NCI-H1417 (cell line): ENCODE measurements around the gene GIMAP4.
"Not testable (repeated sequence)": the region's sequence is repeated elsewhere in the genome, so short reads cannot be mapped to it uniquely, and the experiment has no call there.

Experiments used
- DNase-seq, 3 experiments: peaks; one replicate each; lab custom pipeline; 2025; lab: John Stamatoyannopoulos, UW

GIMAP4 gene

DNA sequence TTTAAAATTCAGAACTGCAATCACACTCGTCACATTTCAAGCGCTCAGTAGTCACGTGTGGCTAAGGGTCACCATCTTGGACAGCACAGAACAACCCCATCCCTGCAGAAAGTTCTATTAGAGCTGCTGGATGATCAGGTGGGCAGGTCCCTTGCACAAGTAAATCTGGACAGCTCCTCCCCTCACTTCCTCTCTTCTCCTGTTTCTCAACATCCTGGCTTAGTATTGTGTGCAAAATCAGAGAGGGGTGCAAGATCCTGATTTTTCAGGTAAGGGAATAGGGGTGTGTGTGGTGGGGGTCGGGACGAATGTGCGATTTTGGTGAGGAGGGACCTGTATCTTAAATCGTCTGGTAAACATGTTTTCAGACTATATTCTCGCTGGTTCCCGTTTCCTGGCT is at the start of gene GIMAP4:
GIMAP4 (plus strand) TSS at position 222 of the 400 bp plus-strand sequence. CDS start 2,512 bp downstream, outside the sequence.
- DNase-seq: no peak

DNA sequence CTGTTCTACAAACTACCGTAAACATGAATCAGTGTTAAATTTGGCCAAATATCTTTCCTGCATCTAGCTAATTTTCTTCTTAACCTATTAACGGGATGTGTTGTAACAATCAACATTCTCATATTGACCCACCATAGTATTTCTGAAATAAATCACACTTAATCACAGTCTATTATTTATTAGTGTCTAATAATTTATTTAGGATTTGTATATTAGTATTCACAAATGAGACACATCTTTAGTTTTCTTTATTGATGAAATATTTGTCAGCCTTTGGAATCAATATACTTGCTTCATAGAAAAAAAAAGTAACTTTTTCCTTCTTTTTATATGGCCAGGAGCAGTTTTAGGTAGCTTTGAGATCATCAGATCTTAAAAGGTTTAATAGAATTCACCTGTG is 47.9 kb upstream of the GIMAP4 start:
- DNase-seq: no peak

DNA sequence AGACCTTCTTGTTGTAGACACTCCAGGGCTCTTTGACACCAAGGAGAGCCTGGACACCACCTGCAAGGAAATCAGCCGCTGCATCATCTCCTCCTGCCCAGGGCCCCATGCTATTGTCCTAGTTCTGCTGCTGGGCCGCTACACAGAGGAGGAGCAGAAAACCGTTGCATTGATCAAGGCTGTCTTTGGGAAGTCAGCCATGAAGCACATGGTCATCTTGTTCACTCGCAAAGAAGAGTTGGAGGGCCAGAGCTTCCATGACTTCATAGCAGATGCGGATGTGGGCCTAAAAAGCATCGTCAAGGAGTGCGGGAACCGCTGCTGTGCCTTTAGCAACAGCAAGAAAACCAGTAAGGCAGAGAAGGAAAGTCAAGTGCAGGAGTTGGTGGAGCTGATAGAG is 47.0 kb upstream of the GIMAP4 start:
- DNase-seq: no peak

DNA sequence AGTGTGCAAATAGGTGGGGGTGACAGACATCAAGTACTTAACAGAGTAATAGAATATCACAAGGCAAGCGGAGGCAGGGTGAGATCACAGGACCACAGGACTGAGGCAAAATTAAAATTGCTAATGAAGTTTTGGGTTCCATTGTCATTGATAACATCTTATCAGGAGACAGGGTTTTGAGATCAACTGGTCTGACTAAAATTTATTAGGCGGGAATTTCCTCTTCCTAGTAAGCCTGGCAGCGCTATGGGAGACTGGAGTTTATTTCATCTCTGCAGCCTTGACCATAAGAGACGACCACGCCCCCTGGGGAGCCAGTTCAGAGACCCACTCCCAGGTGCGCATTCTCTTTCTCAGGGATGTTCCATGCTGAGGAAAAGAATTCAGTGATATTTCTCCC is 44.3 kb upstream of the GIMAP4 start:
- DNase-seq: not testable (repeated sequence)

DNA sequence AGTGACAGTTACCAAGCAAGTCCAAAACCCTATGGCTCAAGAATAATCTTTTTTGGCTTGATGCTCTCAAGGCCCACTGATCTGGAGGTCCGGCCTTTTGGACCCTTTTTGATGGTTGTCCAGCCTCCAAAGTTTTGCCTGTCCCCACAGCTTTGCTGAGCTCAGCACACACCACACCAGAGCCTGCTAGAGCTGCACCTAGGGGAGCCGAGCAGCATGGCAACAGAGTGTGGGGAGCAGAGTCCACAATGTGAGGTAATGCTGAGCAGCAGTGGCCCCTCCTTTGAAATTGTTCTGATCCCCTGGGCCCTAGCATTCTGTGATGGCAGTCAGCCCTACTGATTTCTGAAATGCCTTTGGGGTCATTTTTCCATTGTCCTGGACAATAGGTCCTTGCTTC is 43.2 kb upstream of the GIMAP4 start:
- no peak for DNase-seq

DNA sequence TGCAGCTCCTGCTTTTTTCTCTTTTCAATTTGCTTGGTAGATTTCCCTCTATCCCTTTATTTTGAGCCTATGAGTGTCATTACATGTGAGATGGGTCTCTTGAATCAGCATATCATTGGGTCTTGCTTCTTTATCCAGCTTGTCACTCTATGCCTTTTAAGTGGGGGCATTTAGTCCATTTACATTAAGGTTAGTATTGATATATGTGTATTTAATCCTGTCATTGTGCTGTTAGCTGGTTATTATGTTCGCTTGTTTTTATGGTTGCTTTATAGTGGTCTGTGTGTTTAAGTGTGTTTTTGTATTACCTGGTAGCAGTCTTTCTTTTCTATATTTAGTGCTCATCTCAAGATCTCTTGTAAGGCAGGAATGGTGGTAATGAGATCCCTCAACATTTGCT is 35.5 kb upstream of the GIMAP4 start:
- no peak for DNase-seq

DNA sequence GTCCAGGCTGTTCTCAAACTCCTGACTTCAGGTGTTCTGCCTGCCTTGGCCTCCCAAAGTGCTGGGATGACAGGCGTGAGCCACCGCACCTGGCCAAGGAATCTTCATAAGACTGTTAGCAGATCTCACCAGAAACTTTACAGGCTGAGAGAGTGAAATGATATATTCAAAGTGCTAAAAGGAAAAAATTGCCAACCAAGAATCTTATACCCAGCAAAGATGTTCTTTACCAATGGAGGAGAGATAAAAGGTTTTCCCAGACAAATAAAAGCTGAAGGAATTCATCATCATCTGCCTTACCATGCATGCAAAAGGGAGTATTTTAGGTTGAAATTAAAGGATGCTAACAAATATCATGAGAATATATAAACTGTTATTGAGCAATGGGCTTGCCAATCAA is 28.9 kb upstream of the GIMAP4 start:
- DNase-seq: no peak

DNA sequence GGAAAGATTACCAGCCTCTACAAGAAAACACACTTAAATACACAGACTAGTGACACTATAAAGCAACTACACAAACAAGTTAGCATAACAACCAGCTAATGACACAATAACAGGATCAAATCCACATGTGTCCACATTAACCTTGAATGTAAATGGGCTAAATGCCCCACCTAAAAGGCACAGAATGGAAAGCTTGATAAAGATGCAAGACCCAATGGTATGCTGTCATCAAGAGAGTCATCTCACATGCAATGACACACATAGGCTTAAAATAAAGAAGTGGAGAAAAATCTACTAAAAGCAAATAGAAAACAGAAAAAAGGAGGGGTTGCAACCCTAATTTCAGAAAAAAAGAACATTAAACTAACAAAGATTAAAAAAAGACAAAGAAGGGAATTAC is 14.0 kb upstream of the GIMAP4 start:
- DNase-seq: no peak

DNA sequence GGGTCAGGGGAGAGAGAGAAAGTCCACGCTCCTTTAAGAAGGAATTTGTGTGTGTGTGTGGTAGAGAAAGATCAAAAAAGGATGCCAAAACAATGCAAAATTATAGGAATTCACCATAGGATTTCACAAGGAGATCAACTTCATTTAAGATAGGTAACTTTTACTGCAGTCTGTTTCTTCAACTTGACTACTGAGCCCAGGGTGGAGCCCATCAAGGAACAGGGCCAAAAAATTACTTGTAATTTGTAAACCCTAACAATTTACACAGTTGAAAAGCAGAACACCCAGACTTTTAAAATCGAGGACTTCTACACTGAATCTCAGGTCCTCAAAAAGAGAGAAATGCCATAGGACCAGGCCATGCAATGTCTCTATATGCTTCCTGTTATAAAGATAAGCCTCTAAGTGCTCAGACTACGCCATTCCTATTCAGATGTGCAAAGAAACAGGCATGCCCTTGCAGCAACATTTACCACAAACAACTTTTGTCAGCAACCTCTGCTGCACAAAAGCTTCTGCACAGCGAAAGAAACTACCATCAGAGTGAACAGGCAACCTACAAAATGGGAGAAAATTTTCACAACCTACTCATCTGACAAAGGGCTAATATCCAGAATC is 10.6 kb upstream of the GIMAP4 start:
- no peak for DNase-seq

DNA sequence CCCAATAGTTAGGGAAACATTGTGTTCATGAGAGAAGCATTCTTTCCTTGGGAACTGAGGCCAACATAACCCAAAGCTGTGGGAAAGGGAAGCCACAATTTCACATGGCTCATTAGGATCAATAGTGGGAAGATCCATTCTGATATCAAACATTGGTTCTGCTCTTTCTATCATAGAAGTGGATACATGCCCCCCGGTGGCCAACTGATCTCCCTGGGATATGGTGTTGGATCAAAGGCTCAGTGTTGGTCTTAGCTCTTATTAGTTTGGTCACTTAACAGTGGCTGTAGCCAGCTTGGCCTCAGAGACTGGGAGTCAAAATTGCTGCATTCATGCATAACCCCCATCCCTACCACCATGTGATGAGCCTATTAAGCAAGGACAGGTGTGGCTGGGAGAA is 6.7 kb upstream of the GIMAP4 start:
- no peak for DNase-seq

DNA sequence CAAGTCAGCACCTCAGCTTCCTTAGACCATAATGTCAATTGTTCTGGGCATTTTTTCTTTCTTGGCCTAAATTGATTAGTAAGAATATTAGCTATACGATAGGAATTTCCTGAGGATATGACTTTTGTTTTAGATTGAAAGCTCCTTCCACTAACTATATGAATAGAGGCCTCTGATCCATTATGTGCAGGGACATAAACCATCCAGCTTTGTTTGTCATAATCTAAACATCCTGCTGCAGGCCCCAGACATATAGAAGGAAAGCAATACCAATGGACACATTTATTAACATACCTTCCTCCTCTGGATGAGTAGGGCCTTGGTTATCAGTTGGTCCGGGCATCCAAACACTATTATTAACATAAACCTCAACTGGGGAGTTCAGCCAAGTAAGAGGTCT is 4.3 kb upstream of the GIMAP4 start:
- no peak for DNase-seq

DNA sequence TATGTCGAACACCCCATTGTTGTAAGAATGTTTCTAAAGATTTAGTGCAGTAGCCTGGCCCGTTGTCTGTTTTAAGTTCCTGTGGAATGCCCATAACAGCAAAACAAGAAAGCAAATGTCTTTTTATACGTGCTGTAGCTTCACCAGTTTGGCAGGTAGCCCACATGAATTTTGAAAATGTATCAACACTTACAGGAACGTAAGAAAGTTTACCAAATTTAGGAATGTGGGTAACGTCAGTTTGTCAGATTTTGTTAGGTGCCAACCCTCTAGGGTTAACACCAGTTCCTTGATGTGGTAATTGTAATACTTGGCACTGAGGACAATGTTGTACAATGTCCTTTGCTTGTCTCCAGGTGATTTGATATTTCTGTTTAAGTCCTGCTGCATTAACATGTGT is 3.2 kb upstream of the GIMAP4 start:
- no peak for DNase-seq

DNA sequence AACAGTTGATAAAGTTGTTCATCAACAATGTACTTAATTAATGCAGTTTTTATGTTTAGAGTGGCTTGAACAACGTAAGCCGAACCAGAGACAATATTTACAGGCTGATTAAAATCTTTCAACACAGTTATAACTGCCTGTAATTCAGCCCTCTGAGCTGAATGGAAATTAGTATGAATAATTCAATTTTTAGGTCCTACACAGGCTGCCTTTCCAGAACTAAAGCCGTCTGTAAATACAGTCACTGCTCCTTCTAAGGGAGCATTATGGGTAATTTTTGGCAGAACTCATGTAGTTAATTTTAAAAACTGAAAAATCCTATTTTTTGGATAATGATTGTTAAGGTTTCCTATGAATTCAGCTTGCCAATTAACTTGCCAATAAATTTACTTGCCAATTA is 2.6 kb upstream of the GIMAP4 start:
- no peak for DNase-seq

DNA sequence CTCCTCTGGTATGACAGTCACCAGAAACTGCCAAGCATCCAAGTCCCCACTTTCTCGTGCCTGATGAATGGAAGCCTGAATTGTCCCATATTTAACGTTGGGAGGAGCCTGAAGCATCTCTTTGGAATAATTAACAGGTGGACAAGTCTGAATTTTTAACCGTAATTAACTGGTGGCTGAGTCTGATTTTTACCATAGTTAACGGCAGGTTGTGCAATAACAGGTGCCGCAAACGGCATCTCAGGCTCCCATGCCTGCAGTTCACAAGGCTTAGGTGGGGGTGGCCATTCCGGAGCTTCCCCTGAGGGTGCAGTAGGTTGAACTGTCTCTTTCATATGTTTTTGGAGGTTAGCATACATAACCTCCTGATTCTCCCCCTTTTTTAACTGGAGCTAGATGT is 2.0 kb upstream of the GIMAP4 start:
- DNase-seq: no peak

DNA sequence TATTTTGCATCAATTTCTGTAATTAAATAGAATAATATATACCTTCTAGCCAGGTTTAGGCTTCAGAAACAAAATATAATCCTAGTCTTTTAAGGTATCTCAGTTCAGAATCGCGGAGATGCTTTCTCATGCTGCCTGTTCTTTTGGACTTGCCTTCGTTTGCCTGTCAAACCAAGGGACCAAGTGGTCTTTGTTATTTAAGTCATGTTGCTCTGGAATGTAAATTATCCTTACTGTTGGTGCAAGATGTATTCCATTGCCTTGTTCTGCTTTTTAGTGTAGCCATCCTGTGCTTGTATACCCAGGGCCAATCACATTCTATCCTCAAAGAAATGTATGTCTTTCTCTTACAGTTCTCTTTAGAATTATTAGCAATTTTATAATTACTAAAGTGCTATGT is 1.1 kb upstream of the GIMAP4 start:
- no peak for DNase-seq

DNA sequence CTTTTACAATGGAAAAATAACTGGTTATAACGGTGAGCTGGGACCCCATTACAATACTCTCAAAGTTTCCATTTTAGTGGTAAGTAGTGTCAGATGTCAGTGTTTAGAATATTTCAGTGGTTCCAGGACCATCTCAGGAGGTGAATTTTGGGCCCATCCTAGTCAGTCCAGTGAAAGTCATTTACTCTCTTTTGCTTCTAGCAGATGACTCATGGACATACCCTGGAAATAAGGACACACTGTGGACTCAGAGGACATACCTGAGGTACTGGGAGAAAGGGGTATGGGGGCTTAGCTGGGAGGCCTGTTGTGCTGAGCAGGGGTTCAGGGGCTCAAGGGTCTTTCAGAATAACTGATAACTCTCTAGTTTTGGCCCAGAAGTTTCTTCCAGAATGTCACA is 618 bp upstream of the GIMAP4 start:
- DNase-seq: no peak

DNA sequence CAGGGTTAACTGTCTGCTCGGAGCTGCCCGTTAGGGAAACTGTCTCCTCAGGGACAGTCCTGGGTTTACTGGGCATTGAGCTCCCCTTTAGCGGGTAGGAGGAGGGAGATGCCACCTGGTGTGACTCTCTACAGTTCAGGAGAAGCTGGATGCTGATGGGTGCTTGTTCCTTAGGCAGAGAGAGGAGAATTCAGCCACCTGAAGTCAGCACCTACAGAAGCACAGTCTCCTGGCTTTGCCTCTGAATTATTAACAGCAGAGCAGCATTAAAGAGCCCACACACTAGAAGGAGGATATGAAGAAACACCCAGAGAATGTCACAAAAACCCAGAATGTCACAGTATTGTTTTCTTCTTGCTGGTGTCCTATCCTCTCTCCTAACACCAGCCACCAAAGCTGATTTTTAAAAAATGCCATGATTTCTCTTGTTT is 696 bp downstream of the GIMAP4 start:
- no peak for DNase-seq

DNA sequence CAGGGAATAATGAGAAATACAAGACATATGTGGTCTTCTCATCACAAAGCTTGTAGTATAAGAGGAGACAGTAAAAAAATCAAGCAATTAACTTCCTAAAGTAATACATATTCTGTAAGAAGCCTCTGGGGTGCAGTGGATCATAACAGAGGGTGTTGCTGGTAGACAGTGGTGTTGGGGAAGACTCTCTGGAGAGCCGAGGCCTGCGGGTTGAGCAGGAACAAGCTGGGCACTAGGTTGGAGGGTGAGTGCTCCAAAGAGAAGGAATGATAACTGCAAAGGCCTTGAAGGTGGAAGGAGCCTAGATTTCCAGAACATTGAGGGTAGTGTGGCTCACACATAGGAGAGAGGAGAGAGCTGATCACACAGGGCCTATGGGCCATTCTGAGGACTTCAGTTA is 1.5 kb downstream of the GIMAP4 start:
- no peak for DNase-seq

DNA sequence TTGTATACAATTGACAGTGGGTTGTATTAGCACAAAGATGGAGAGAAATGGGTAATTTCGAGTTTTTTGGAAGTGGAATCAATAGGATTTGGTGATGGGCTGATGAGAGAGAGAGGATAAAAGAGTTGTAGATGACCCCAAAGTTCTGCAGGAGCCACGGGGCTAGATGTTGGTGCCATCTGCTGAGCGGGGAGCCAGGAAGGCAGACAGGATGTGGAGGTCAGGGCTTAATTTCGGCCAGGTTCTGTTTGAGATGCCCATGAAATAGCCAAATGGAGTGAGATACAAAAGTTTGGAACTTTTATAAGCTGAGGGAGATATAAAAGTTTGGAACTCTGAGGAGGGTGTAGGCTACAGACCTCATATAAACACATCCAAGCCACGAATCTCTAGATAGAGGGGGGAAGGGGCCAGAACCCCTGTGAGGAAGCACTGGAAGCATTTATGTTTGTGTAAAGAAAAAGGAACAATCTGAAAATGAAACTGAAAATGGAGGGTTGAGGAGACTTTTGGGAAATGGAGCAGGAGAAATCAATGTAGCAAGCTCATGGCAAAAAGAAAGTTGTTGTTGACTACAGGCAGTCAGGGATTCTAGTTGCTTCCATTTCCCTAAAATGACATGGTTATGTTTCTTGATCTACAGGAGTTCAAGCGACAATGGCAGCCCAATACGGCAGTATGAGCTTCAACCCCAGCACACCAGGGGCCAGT is 2.2 kb downstream of the GIMAP4 start:
- no peak for DNase-seq

DNA sequence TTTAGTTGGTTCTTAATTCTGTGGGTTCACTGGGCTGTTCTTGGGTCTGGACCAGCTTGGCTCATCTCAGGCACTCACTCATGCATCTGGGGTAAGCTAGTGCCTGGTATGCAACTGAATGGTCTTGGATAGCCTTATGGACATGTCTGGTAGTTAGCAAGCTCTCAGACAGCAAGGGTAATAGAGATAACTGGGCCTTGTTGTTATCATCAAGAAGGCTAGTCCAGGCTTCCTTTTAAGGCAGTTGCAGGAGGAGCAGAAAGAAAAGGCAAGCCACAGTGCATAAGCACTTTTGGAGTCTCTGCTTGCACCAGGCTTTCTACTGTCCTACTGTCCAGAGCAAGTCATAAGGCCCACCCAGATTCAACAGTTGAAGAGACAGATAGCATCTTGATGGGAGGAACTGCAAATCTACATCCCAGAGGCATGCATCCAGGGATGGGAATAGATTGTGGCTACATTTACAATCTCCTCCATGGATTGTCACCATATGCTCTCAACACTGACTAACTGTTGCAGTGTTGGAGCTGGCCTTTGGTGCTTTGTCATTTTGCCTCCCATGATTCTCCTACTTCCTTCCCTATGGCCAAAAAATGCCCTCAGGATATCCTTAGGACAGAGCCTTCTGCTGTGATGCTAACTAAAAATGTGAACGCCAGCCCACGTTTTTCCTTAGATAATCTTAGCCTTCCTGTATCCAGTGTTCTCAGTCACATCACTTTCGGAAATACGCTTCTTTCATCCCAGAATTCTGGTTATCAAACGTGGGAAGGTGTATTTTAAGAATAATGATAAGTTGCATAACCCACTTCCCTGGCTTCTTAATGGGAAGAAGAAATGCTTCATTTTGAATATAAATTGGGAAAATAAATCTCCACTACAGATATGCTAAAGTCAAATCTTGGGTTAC is 3.6 kb downstream of the GIMAP4 start:
- DNase-seq: no peak

DNA sequence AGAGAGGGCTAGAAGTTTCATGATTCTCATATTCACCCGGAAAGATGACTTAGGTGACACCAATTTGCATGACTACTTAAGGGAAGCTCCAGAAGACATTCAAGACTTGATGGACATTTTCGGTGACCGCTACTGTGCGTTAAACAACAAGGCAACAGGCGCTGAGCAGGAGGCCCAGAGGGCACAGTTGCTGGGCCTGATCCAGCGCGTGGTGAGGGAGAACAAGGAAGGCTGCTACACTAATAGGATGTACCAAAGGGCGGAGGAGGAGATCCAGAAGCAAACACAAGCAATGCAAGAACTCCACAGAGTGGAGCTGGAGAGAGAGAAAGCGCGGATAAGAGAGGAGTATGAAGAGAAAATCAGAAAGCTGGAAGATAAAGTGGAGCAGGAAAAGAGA is 5.3 kb downstream of the GIMAP4 start:
- no peak for DNase-seq

DNA sequence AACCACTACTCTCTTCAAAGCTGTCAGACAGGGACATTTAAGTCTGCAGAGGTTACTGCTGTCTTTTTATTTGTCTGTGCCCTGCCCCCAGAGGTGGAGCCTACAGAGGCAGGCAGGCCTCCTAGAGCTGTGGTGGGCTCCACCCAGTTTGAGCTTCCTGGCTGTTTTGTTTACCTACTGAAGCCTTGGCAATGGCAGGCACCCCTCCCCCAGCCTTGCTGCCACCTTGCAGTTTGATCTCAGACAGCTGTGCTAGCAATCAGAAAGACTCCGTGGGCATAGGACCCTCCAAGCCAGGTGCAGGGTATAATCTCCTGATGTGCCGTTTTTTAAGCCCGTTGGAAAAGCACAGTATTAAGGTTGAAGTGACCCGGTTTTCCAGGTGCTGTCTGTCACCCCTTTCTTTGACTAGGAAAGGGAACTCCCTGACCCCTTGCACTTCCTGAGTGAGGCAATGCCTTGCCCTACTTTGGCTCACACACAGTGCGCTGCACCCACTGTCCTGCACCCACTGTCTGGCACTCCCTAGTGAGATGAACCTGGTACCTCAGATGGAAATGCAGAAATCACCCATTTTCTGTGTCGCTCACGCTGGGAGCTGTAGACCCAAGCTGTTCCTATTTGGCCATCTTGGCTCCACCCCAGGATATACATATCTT is 12.9 kb downstream of the GIMAP4 start:
- DNase-seq: not testable (repeated sequence)
